GM21737 (cell line): ENCODE measurements around the gene COPB2.

ENCODE experiments used
- ATAC-seq: cut with Tn5 transposase; IDR thresholded peaks from one replicate; pipeline ENCODE4 v1.9.1; 2021; ENCODE audit warnings: mild to moderate bottlenecking, moderate library complexity; ENCODE audit not compliant: unreplicated experiment

COPB2 gene

DNA sequence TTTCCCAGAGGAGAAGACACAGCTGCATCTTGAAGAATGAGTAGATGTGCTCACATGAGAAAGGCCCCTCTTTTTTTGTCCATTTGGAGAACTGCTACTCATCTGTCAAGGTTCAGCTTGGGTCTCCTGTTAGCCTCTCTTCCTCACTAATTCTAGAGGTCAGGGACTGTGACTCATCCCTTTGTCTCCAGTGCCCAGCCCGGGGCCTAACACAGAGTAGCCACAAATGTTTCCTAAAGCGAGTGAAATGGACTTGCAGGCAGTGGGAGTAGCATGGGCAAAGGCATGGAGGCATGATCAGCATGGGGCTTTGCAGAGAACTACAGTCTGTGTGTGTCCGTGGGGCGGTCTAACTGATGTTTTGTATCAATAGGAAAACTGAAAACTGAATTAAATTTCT, 79.6 kb downstream of the COPB2 start:
- no peak for ATAC-seq

DNA sequence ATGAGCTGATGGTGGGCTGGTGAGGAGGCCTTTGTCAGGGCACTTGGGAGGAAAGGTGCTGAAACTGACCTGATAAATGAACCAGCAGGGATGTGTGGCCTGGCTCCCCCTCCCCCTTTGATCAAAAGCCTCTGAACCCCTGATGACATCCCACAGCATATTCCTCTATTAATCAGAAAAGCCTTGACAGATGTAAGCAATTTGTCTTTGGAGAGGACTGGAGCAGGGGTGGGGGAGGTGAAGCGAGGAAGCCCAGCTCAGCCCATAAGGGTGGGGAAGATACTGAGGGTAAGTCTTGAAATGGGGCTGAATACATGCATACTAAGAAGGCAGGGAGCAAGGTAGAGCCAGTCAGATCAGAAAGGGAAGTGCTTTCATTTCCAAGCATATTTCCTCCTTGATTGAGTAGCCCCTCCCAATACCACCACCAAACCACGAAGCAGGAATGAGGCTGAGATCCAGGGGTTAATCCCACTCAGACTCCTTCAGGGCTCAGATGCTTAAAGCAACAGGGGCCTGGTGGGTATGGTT, 80.3 kb downstream of the COPB2 start:
- ATAC-seq = no peak

DNA sequence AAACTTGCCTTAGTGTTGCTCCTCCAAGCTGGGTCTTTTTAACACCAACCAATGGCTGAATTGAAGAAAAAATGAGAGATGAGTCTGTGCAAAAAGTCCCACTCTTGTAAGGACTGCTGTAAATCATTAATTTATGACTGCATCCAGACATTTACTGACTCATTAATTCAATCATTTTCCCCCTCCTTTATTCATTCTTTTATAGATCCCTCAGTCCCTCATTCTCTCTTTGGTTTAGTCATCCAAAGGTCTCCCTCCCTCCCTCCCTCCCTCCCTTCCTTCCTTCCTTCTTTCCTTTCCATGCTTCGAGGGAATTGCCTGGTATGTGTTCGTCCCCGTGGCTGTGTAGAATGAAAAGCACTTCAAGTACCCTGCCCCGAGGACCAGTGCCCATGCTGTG, 80.9 kb downstream of the COPB2 start:
- no peak for ATAC-seq

DNA sequence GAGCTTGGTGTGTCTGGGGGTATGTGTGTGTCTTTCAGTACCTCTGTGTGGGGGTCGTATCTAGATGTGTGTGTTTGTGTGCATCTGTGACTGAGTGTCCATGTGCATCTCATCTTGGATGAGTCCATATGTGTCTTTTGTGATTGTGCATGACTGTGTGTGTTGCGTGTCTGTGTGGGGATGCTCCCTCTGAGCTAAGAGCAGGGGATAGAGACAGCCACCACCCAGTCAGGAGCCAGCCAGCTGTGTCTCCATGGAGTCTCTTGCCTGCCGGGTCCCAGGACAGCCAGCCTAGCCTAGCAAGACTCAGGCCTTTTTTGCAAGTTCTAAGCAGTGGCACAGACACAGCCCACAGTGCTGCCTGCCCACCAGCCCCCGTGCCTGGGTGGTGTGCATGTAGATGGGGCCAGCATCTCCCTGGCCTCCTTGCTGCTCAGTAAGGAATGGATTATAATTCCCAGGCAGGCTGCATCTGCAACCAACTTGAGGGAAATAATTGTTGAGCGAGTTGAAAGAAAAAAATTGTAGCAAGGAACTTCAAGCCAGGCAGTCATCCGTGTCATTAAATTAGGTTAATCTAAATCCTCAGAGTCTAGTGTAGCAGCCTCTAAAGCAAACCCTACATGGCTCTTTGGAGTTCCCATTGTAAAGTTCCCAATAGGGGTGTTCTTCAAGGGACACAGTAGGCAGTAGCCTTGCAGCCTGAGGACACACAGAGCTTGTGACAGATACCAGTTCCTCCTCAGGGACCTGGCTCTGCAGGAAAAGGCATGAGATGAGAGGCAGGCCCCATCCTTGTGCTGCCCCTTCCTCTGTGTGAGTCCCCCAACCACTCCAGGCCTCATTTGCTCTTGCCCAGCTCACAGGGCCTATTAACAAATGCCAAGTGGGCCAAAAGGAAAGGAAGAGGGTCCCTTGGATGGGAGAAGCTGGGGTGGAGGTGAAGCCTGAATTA, 81.6 kb downstream of the COPB2 start:
- ATAC-seq = no peak
